GM18502 (cell line): ENCODE results near the gene CLUH.
"Not testable (repeated sequence)": the region's sequence is repeated elsewhere in the genome, so short reads cannot be mapped to it uniquely, and the experiment has no call there.

Experiments used
- ATAC-seq: cut with Tn5 transposase; IDR thresholded peaks from one replicate; pipeline ENCODE4 v1.9.1; 2021; ENCODE audit warnings: mild to moderate bottlenecking; ENCODE audit not compliant: unreplicated experiment, poor library complexity

CLUH gene

GRCh38 chr17:2689411-2690164 is 22.0 kb downstream of the CLUH start:
- no peak for ATAC-seq

GRCh38 chr17:2688351-2689342 is 22.9 kb downstream of the CLUH start:
- no peak for ATAC-seq

- no peak for ATAC-seq
Observed at GRCh38 chr17:2687074-2687418, 24.5 kb downstream of the CLUH start.

- no peak for ATAC-seq
Observed at GRCh38 chr17:2685696-2686095, 25.9 kb downstream of the CLUH start.

- ATAC-seq: no peak
Observed at GRCh38 chr17:2684549-2684948, 27.0 kb downstream of the CLUH start.

GRCh38 chr17:2683912-2684311 is 27.7 kb downstream of the CLUH start:
- no peak for ATAC-seq

- no peak for ATAC-seq
Observed at GRCh38 chr17:2682176-2682938, 29.2 kb downstream of the CLUH start.

GRCh38 chr17:2681650-2682049 is 29.9 kb downstream of the CLUH start:
- ATAC-seq: no peak

- no peak for ATAC-seq
Observed at GRCh38 chr17:2680961-2681360, 30.6 kb downstream of the CLUH start.

GRCh38 chr17:2679247-2679646 is 32.3 kb downstream of the CLUH start:
- ATAC-seq: not testable (repeated sequence)

- ATAC-seq: no peak
Observed at GRCh38 chr17:2672026-2672425, 39.5 kb downstream of the CLUH start.

GRCh38 chr17:2660410-2660809 is 51.2 kb downstream of the CLUH start:
- not testable (repeated sequence) for ATAC-seq

GRCh38 chr17:2659337-2659736 is 52.2 kb downstream of the CLUH start:
- ATAC-seq: not testable (repeated sequence)

- ATAC-seq: no peak
Observed at GRCh38 chr17:2656283-2656682, 55.3 kb downstream of the CLUH start.

- no peak for ATAC-seq
Observed at GRCh38 chr17:2655546-2655945, 56.0 kb downstream of the CLUH start.

- ATAC-seq: not testable (repeated sequence)
Observed at GRCh38 chr17:2652911-2653310, 58.7 kb downstream of the CLUH start.

- ATAC-seq: no peak
Observed at GRCh38 chr17:2649191-2649590, 62.4 kb downstream of the CLUH start.

- no peak for ATAC-seq
Observed at GRCh38 chr17:2647957-2648356, 63.6 kb downstream of the CLUH start.

GRCh38 chr17:2644971-2645370 is 66.6 kb downstream of the CLUH start:
- no peak for ATAC-seq
